Measurements from ENCODE around the gene MED27.

GRCh38 chr9:131918481-131918880 lies 161.2 kb downstream of the MED27 start:
- TF ChIP-seq CTCF (IDR thresholded peaks at IDR 0.05 in 2 of 3, conservative IDR thresholded peaks at IDR 0.05 in 1 of 3; ENCODE audit: insufficient read depth in 2 of 3, low read depth in 1 of 3, low read length in 3 of 3) (no peak), NR1H2 (CRISPR knock-in tag; IDR thresholded peaks at IDR 0.05) (no peak), MAFK (IDR thresholded peaks at IDR 0.05; ENCODE audit: low read length) (no peak), ZBTB2 (IDR thresholded peaks at IDR 0.05) (no peak), NBN (IDR thresholded peaks at IDR 0.05; ENCODE audit: low read depth) (no peak)

All from K562 (cell line).